ENCODE measurements around the gene CLDN25. TPM values are rescaled to one million over a fixed set of nuclear protein-coding genes. Genes with fewer than 3 reads are reported as not detected.

CLDN25 gene
- total RNA-seq, 1 donor from 2014 or later, result not detected

DNA sequence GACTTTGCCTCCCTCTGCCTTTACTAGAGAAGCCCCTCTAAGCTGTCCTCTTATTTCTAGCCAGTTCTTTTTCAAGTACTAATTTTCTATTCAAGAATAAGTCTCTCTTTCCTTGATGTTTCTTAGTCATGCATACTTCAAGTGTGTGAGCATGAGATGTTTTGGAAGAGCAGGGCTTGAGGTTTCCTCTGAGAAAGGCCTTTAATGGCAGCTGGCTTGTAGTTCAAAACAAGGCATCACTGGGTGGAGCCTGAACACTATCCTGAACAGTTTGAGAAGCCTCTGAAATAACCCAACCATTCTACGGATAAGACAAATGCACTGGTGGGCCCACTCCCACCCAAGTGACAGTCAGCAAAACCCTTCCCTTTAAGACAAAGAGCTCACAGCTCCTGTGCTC, 37.6 kb downstream of the CLDN25 start:
- TF ChIP-seq CTCF (IDR thresholded peaks at IDR 0.05), result no peak
- intact Hi-C loops (cut with DNase I), result no loop called here
- no peaks in the 10 kb centered on the region for H3K4me1 ChIP-seq
- no peak overlapping the region for H3K4me3 ChIP-seq
- no peaks in the 10 kb centered on the region for H3K27me3 ChIP-seq
- ATAC-seq, result no peak
- DNase-seq, result no peak
- H3K9me3 ChIP-seq, result no peaks in the 10 kb centered on the region
- peaks cover 54% of the 10 kb centered on the region for H3K36me3 ChIP-seq
- no peak overlapping the region for H3K27ac ChIP-seq

- TF ChIP-seq CTCF (IDR thresholded peaks at IDR 0.05), result no peak
- DNase-seq (no peak), ATAC-seq (no peak)
- no peaks in the 10 kb centered on the region for H3K4me1 ChIP-seq
- H3K4me3 ChIP-seq, result no peak overlapping the region
- H3K36me3 ChIP-seq, result peaks cover 56% of the 10 kb centered on the region
- no peak overlapping the region for H3K27ac ChIP-seq
- H3K27me3 ChIP-seq, result no peaks in the 10 kb centered on the region
- H3K9me3 ChIP-seq, result no peaks in the 10 kb centered on the region
- intact Hi-C loops (cut with DNase I), result no loop called here
Observed at GRCh38 chr11:113817626-113818025, 38.0 kb downstream of the CLDN25 start.

DNA sequence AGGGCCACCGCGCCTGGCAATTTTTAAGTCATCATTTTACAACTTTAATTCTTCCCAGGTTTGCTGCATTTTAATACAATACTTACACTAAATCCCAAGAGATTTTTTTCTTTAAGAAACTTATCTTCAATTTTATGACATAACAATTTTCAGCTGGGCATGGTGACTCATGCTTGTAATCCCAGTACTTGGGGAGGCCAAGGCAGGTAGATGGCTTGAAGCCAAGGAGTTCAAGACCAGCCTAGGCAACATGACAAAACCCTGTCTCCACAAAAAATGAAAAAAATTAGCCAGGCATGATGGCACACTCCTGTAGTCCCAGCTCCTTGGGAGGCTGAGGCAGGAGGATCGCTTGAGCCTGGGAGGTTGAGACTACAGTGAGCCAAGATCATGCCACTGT, 38.8 kb downstream of the CLDN25 start:
- H3K9me3 ChIP-seq, result no peaks in the 10 kb centered on the region
- H3K4me3 ChIP-seq, result no peak overlapping the region
- intact Hi-C loops (cut with DNase I), result no loop called here
- peaks cover 57% of the 10 kb centered on the region for H3K36me3 ChIP-seq
- ATAC-seq (no peak), DNase-seq (no peak)
- TF ChIP-seq CTCF (IDR thresholded peaks at IDR 0.05), result no peak
- H3K27me3 ChIP-seq, result no peaks in the 10 kb centered on the region
- H3K4me1 ChIP-seq, result no peaks in the 10 kb centered on the region
- no peak overlapping the region for H3K27ac ChIP-seq

GRCh38 chr11:113827477-113827876, 47.9 kb downstream of the CLDN25 start:
- ATAC-seq, result no peak
- no peak for DNase-seq
- TF ChIP-seq CTCF (IDR thresholded peaks at IDR 0.05), result no peak
- peaks cover 42% of the 10 kb centered on the region for H3K36me3 ChIP-seq
- no peaks in the 10 kb centered on the region for H3K27me3 ChIP-seq
- H3K4me1 ChIP-seq, result no peaks in the 10 kb centered on the region
- no peak overlapping the region for H3K27ac ChIP-seq
- no peak overlapping the region for H3K4me3 ChIP-seq
- intact Hi-C loops (cut with DNase I), result no loop called here
- H3K9me3 ChIP-seq, result no peaks in the 10 kb centered on the region

DNA sequence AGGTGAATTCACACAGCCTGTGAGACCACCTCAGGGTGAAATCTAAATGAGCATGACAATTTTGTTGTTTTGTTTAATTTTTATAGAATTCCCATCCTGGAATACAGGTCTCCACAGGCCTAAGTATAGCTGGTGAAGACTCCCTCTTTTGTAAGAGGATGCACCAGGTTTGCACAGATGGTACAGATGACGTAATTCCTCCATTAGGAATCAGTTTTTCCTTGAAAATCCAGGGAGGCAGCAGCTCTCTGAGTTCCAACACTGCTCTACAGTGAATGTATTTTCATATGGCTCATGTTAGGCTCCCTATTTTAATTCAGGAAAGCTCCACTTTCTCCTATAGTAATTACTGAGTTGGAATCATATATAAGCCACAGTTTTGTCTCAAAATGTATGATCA, 48.6 kb downstream of the CLDN25 start:
- Histone ChIP-seq H3K27me3 (no peaks in the 10 kb centered on the region), H3K4me3 (no peak overlapping the region), H3K27ac (no peak overlapping the region), H3K4me1 (no peaks in the 10 kb centered on the region), H3K36me3 (peaks cover 38% of the 10 kb centered on the region), H3K9me3 (no peaks in the 10 kb centered on the region)
- intact Hi-C loops (cut with DNase I), result no loop called here
- ATAC-seq, result no peak
- no peak for TF ChIP-seq CTCF (IDR thresholded peaks at IDR 0.05)
- DNase-seq, result no peak

GRCh38 chr11:113829751-113830150, 50.2 kb downstream of the CLDN25 start:
- Histone ChIP-seq H3K4me3 (no peak overlapping the region), H3K4me1 (no peaks in the 10 kb centered on the region), H3K27me3 (no peaks in the 10 kb centered on the region), H3K27ac (no peak overlapping the region), H3K9me3 (no peaks in the 10 kb centered on the region), H3K36me3 (peaks cover 44% of the 10 kb centered on the region)
- ATAC-seq (no peak), DNase-seq (no peak)
- no peak for TF ChIP-seq CTCF (IDR thresholded peaks at IDR 0.05)
- intact Hi-C loops (cut with DNase I), result no loop called here
